HG02623 (cell line): ENCODE results near the gene STAM.

ENCODE experiments used
- ATAC-seq: cut with Tn5 transposase; IDR thresholded peaks from one replicate; pipeline ENCODE4 v1.9.1; 2021; ENCODE audit warnings: moderate library complexity; ENCODE audit not compliant: unreplicated experiment

STAM gene

GRCh38 chr10:17645621-17646345 lies 1.8 kb downstream of the STAM start:
- no peak for ATAC-seq

- ATAC-seq = no peak
Observed at GRCh38 chr10:17647326-17647725, 3.4 kb downstream of the STAM start.

GRCh38 chr10:17648243-17649035 lies 4.5 kb downstream of the STAM start:
- no peak for ATAC-seq

- ATAC-seq = no peak
Observed at GRCh38 chr10:17649052-17649451, 5.1 kb downstream of the STAM start.

GRCh38 chr10:17649836-17650235 lies 5.9 kb downstream of the STAM start:
- ATAC-seq = no peak

- ATAC-seq = no peak
Observed at GRCh38 chr10:17650416-17650815, 6.5 kb downstream of the STAM start.

GRCh38 chr10:17651896-17652295 lies 7.9 kb downstream of the STAM start:
- no peak for ATAC-seq

GRCh38 chr10:17652585-17652984 lies 8.6 kb downstream of the STAM start:
- no peak for ATAC-seq

- ATAC-seq = no peak
Observed at GRCh38 chr10:17655009-17655408, 11.1 kb downstream of the STAM start.

- ATAC-seq = peak; percentile 79
Observed at GRCh38 chr10:17655567-17656146, 11.7 kb downstream of the STAM start.

GRCh38 chr10:17657103-17657500 lies 13.2 kb downstream of the STAM start:
- ATAC-seq = no peak

GRCh38 chr10:17659365-17659764 lies 15.4 kb downstream of the STAM start:
- ATAC-seq = no peak

GRCh38 chr10:17660921-17661320 lies 17.0 kb downstream of the STAM start:
- ATAC-seq = no peak

- ATAC-seq = no peak
Observed at GRCh38 chr10:17661510-17661909, 17.6 kb downstream of the STAM start.

- no peak for ATAC-seq
Observed at GRCh38 chr10:17662193-17663138, 18.5 kb downstream of the STAM start.

GRCh38 chr10:17663450-17663849 lies 19.5 kb downstream of the STAM start:
- ATAC-seq = no peak

- no peak for ATAC-seq
Observed at GRCh38 chr10:17665747-17666146, 21.8 kb downstream of the STAM start.

GRCh38 chr10:17668435-17669184 lies 24.7 kb downstream of the STAM start:
- ATAC-seq = no peak

- ATAC-seq = peak; percentile 63
Observed at GRCh38 chr10:17669185-17669872, 25.4 kb downstream of the STAM start.

GRCh38 chr10:17671307-17671706 lies 27.4 kb downstream of the STAM start:
- no peak for ATAC-seq
